ENCODE data around the gene CSNK1G3. TPM values are rescaled to one million over a fixed set of nuclear protein-coding genes. Genes with fewer than 3 reads are reported as not detected.
"Not testable (repeated sequence)": the region's sequence is repeated elsewhere in the genome, so short reads cannot be mapped to it uniquely, and the experiment has no call there.

The CSNK1G3 gene
- total RNA-seq, 1 experiment from 2014 or later, result 48.3 TPM

GRCh38 chr5:123490974-123491373 is 21.0 kb upstream of the CSNK1G3 start:
- Histone ChIP-seq H3K18ac (ENCODE audit: insufficient read length, low read depth, low read length) (no peak overlapping the region), H4K20me1 (ENCODE audit: control insufficient read depth, insufficient read depth, insufficient read length) (no peaks in the 10 kb centered on the region), H3K9ac (ENCODE audit: extremely low read depth, insufficient read length, low read length) (no peak overlapping the region), H3K4ac (ENCODE audit: low read depth, low read length) (no peak overlapping the region), H2BK20ac (ENCODE audit: low read depth, low read length, poor library complexity, severe bottlenecking) (no peak overlapping the region), H2BK5ac (ENCODE audit: insufficient read length, low read length) (no peak overlapping the region), H2AFZ (ENCODE audit: low read length) (no peak overlapping the region), H3K23me2 (ENCODE audit: insufficient read length, low read depth, low read length, poor library complexity, severe bottlenecking) (no peaks in the 10 kb centered on the region), H3K27me3 (ENCODE audit: insufficient read depth, low read length) (no peaks in the 10 kb centered on the region), H4K8ac (replicated peaks; ENCODE audit: insufficient read length, low read depth, low read length) (no peak overlapping the region), H3K14ac (ENCODE audit: insufficient read depth, low read length) (no peak overlapping the region), H2BK12ac (ENCODE audit: insufficient read length, low read depth, low read length) (no peak overlapping the region), H3K27ac (ENCODE audit: insufficient read length, low read depth, low read length) (no peak overlapping the region), H3K9me3 (ENCODE audit: control insufficient read depth, low read depth, low read length) (no peaks in the 10 kb centered on the region), H2BK120ac (ENCODE audit: low read depth, low read length, poor library complexity, severe bottlenecking) (no peak overlapping the region), H3K79me1 (ENCODE audit: insufficient read depth, low read depth, low read length, poor library complexity, severe bottlenecking) (no peaks in the 10 kb centered on the region), H3K23ac (ENCODE audit: insufficient read length, low read depth, low read length) (no peak overlapping the region), H3K4me1 (ENCODE audit: insufficient read depth, low read length) (no peaks in the 10 kb centered on the region), H3K56ac (ENCODE audit: insufficient read length, low read depth, low read length) (no peak overlapping the region), H2AK5ac (ENCODE audit: insufficient read length, low read length) (no peak overlapping the region), H4K5ac (ENCODE audit: insufficient read length, low read depth, low read length) (no peak overlapping the region), H4K91ac (ENCODE audit: insufficient read length, low read depth, low read length) (no peak overlapping the region), H3K79me2 (ENCODE audit: insufficient read depth, low read length) (no peaks in the 10 kb centered on the region), H3T11ph (ENCODE audit: low read length) (no peak overlapping the region), H2BK15ac (ENCODE audit: low read depth, low read length) (no peak overlapping the region), H3K4me2 (ENCODE audit: insufficient read depth, insufficient read length, low read length) (no peak overlapping the region)
- H3K27me3 Mint-ChIP-seq (ENCODE audit: low read depth), result no peaks in the 10 kb centered on the region
- H3K36me3 Mint-ChIP-seq (ENCODE audit: insufficient read depth in 1 of 3, low read depth in 3 of 3), result no peaks in the 10 kb centered on the region
- WGBS (ENCODE audit: extremely low coverage, insufficient read length, low lambda C conversion rate), result no CpG with 5 or more reads among the region's 5 CpGs
- H3K4me3 Mint-ChIP-seq, result no peak overlapping the region
- DNase-seq, result no peak
- H3K27ac Mint-ChIP-seq, result no peak overlapping the region
- no peaks in the 10 kb centered on the region for H3K4me1 Mint-ChIP-seq
- no peaks in the 10 kb centered on the region for H3K9me3 Mint-ChIP-seq
- TF ChIP-seq, protein P1, sequence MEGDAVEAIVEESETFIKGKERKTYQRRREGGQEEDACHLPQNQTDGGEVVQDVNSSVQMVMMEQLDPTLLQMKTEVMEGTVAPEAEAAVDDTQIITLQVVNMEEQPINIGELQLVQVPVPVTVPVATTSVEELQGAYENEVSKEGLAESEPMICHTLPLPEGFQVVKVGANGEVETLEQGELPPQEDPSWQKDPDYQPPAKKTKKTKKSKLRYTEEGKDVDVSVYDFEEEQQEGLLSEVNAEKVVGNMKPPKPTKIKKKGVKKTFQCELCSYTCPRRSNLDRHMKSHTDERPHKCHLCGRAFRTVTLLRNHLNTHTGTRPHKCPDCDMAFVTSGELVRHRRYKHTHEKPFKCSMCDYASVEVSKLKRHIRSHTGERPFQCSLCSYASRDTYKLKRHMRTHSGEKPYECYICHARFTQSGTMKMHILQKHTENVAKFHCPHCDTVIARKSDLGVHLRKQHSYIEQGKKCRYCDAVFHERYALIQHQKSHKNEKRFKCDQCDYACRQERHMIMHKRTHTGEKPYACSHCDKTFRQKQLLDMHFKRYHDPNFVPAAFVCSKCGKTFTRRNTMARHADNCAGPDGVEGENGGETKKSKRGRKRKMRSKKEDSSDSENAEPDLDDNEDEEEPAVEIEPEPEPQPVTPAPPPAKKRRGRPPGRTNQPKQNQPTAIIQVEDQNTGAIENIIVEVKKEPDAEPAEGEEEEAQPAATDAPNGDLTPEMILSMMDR (conservative IDR thresholded peaks at IDR 0.05), result no peak

GRCh38 chr5:123495211-123495610 is 16.8 kb upstream of the CSNK1G3 start:
- H2BK5ac ChIP-seq (ENCODE audit: insufficient read length, low read length); H3K79me1 ChIP-seq (ENCODE audit: insufficient read depth, low read depth, low read length, poor library complexity, severe bottlenecking); H3K18ac ChIP-seq (ENCODE audit: insufficient read length, low read depth, low read length); H3K4me1 Mint-ChIP-seq; H3K79me2 ChIP-seq (ENCODE audit: insufficient read depth, low read length); H3K9me3 Mint-ChIP-seq; H3K4me1 ChIP-seq (ENCODE audit: insufficient read depth, low read length); H4K91ac ChIP-seq (ENCODE audit: insufficient read length, low read depth, low read length); H2BK15ac ChIP-seq (ENCODE audit: low read depth, low read length); H3K56ac ChIP-seq (ENCODE audit: insufficient read length, low read depth, low read length); H2BK12ac ChIP-seq (ENCODE audit: insufficient read length, low read depth, low read length); H3K4me2 ChIP-seq (ENCODE audit: insufficient read depth, insufficient read length, low read length); H3K23me2 ChIP-seq (ENCODE audit: insufficient read length, low read depth, low read length, poor library complexity, severe bottlenecking); H3K14ac ChIP-seq (ENCODE audit: insufficient read depth, low read length); H2BK20ac ChIP-seq (ENCODE audit: low read depth, low read length, poor library complexity, severe bottlenecking); H2AK5ac ChIP-seq (ENCODE audit: insufficient read length, low read length); H3K4ac ChIP-seq (ENCODE audit: low read depth, low read length); H3K27ac Mint-ChIP-seq; H3T11ph ChIP-seq (ENCODE audit: low read length); H4K8ac ChIP-seq (replicated peaks; ENCODE audit: insufficient read length, low read depth, low read length); H3K27ac ChIP-seq (ENCODE audit: insufficient read length, low read depth, low read length); H2AFZ ChIP-seq (ENCODE audit: low read length); H3K36me3 Mint-ChIP-seq (ENCODE audit: insufficient read depth in 1 of 3, low read depth in 3 of 3); H3K4me3 Mint-ChIP-seq; H3K27me3 ChIP-seq (ENCODE audit: insufficient read depth, low read length); H4K5ac ChIP-seq (ENCODE audit: insufficient read length, low read depth, low read length); H3K9me3 ChIP-seq (ENCODE audit: control insufficient read depth, low read depth, low read length); H3K23ac ChIP-seq (ENCODE audit: insufficient read length, low read depth, low read length); DNase-seq; H3K27me3 Mint-ChIP-seq (ENCODE audit: low read depth); H2BK120ac ChIP-seq (ENCODE audit: low read depth, low read length, poor library complexity, severe bottlenecking); H3K9ac ChIP-seq (ENCODE audit: extremely low read depth, insufficient read length, low read length); H4K20me1 ChIP-seq (ENCODE audit: control insufficient read depth, insufficient read depth, insufficient read length): not testable (repeated sequence)
- no CpG with 5 or more reads among the region's 2 CpGs for WGBS (ENCODE audit: extremely low coverage, insufficient read length, low lambda C conversion rate)

Data from H9 (cell line).